ENCODE results near the gene PRF1. TPM values are rescaled to one million over a fixed set of nuclear protein-coding genes. Genes with fewer than 3 reads are reported as not detected.
"Not testable (repeated sequence)": the region's sequence is repeated elsewhere in the genome, so short reads cannot be mapped to it uniquely, and the experiment has no call there.

Gene PRF1
- polyA plus RNA-seq, 3 donors = 0.41 to 0.85 (median 0.42) TPM

DNA sequence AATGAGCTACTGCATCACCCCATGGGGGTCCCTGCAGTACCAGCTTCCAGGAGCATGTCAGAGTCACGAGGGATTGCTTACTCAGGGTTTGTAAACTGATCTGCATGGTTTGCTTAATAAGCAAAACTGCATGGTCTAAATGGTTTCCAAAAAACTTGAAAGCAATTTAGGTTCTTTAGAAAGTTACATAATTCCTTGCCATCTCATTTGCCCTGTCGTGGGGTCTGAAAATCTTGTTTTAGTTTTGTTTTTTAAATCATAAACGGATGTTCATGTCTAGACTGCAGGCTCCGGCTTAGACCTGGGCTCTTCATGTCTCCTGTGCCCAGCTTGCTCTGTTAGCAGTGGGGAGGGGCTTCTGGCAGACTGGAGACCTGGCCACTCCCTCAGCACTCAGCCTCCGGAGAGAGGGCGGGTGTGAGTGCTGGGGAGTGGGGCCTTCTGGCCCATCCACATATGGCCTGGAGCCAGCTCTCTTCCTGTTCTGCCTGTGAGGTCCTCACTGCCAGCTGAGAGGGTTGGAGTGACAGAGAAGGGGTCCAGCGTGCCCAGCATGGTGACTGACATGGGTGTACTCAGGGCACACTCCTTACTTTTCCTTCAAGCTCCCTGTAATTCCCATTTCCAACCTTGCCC is 17.5 kb downstream of the PRF1 start:
- peak in 9 of 11 donors; percentile 38 to 70 (median 60) for DNase-seq (ENCODE audit: extremely low read depth in 1 of 11, low read depth in 9 of 11, low spot score in 4 of 11)

DNA sequence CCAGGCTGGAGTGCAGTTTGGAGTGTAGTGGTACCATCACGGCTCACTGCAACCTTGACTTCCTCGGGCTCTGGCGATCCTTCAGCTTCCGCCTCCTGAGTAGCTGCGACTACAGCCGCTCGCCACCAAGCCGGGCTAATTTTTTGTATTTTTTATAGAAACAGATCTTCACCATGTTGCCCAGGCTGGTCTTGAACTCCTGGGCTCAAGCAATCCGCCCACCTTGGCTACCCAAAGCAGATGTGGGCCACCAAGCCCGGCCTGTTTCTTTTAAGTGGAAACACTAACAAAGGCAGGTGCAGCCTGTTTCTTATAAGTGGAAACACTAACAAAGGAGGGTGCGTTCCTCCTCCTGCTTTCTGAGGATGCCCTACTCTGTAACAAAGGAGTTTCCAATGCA is 18.2 kb downstream of the PRF1 start:
- no peak for DNase-seq (ENCODE audit: extremely low read depth in 1 of 11, low read depth in 9 of 11, low spot score in 4 of 11)

DNA sequence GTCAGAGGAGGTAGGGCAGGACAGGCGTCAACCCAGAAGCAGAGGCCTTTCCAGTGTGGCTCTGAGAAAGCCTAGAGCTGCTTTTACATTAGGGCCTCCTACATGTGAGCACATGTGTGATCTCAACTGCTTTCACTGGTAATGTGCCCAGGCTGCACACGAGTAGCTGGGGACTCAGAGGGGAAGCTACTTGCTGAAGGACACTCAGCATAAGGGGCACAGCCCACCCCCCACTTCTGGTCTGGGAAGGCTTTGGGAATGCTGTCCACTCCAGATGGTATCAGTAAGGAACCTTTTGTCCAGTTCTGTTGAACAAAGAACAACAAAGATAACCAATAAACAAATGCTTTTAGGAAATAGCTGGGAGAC is 18.9 kb downstream of the PRF1 start:
- DNase-seq (ENCODE audit: extremely low read depth in 1 of 11, low read depth in 9 of 11, low spot score in 4 of 11) = peak in 1 of 11 donors; percentile 36

DNA sequence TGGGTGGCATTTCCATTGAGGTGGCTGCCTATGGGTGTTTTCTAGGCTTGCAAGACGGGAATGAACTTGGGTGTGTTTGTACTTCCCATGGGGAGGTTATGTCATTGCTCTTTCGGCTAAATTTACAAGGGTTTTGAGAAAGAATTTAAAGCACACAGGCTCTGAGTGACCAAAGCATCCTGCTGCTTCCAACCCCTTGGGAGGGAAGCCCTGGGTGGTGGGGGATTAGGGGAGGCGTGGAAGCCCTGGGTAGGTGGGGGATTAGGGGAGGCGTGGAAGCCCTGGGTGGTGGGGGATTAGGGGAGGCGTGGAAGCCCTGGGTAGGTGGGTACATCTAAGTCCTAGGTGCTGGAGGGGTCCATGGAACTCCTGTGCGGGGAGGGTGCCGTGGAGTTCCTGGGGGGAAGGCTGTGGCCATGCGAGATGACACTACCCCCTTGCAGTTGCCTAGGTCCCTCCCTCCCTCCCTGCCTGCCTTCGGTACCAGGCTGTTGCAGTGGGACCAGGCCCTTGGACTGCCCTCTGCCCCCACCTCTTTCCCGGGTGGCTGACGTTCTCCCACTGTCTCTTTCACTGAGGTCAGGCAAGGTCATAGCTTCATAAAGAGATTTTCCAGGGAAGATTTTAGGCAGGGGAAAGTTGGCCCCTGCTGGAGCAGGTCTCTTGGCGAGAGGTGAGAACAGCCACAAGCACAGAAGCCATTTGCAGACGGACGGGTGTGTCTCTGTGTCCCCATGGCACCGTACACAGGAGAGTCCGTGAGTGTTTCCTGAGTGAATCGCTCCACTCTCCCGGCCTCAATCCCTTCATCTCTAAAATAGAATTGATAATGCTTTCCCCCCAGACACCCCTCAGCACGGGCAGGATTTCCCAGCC is 19.5 kb downstream of the PRF1 start:
- no peak for DNase-seq (ENCODE audit: extremely low read depth in 1 of 11, low read depth in 9 of 11, low spot score in 4 of 11)

DNA sequence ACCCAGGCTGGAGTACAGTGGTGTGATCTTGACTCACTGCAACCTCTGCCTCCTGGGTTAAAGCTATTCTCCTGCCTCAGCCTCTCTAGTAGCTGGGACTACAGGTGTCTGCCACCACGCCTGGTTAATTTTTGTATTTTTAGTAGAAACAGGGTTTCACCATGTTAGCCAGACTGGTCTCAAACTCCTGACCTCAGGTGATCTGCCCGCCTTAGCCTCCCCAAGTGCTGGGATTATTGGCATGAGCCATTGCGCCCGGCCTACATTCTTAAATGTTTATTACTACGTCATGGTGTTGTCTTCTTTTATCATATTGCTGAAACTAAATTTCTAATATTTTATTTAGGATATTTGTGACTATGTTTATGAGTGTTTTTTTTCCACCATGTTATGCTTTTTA is 21.4 kb downstream of the PRF1 start:
- DNase-seq (ENCODE audit: extremely low read depth in 1 of 11, low read depth in 9 of 11, low spot score in 4 of 11) = not testable (repeated sequence)

DNA sequence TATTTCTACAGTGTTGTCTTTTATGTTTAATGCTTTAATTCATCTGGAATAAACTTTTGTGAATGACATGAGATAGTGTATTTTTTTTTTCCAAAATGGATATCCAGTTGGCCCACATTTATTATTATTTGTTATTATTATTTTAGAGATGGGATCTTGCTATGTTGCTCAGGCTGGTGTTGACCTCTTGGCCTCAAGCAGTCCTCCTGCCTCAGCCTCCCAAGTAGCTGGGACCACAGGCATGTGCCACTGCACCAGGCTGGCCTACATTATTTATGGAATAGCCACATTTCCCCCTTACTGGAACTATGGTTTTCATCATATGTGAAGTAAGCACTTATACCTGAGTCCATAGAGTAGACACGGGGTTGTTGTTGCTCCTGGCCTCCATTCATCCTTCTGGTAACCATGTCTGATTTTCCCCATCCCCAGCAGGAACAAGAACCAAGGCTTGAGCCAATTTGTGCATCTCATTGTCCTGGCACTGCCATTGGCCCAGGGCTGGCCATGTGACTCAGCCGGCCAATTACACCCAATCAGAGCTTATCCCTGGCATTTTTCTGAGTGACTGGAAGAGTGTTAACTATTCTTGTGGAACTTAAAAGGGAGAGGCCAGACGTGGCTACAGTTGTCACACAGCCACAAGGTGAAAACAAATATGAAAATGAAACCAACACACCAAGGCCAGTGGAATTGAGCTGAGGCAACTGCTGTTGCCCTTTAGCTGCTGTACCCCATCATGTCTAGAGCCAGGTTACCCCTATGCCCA is 23.1 kb downstream of the PRF1 start:
- no peak for DNase-seq (ENCODE audit: extremely low read depth in 1 of 11, low read depth in 9 of 11, low spot score in 4 of 11)

DNA sequence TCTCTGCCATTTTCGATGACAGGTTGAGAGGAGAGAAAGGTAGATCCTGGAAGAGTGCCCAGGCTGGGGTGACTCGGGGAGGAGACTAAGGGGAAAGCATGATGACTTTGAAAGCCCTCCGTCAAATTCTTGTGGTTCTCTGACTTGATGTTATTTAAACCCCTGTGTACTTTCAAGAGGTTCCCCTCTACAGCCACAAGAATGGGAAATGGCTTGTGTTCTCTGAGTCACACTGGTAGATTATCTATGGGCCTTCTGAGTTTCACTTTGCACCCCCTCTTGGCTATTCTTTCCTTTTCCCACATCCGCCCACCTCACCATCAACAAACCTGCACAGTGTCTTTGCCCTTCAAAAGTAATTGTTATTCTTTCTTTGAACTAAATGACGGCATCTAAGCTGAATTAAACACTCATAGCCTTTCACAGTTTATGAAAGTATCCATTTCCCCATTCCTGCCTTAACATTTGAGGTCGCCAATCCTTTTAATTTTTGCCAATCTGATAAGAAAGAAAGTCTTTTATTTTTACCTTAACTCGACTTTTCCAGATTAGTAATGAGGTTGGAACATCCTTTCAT is 24.1 kb downstream of the PRF1 start:
- no peak for DNase-seq (ENCODE audit: extremely low read depth in 1 of 11, low read depth in 9 of 11, low spot score in 4 of 11)

DNA sequence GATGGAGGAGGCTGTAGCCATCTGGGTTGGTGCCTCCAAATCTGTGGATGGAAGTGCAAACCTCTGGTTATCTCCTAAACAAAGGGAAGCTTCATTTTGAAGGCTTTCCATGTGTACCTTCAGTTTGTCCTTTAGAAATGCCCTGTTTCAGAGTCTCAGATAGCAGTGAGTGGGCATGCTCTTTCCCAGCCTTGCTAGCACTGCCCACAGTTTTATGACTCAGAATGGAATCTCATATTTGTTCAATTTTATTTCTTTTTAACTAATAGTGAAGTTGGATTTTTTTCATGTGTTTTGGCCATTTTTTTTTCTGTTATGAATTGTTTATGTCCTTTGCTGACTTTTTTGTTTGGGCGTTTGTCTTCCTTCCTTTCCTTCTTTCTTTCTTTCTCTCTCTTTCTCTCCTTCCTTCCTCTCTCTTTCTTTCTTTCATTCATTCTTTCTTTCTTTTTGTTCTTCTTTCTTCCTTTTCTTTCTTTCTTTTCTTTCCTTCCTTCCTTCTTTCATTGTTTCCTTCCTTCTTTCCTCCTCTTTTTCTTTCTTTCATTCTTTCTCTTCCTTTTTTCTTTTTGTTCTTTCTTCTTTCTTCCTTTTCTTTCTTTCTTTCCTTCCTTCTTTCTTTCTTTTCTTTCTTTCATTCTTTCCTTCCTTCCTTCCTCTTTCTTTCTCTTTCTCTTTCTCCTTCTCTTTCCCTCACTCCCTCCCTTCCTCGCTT is 25.6 kb downstream of the PRF1 start:
- DNase-seq (ENCODE audit: extremely low read depth in 1 of 11, low read depth in 9 of 11, low spot score in 4 of 11) = no peak

DNA sequence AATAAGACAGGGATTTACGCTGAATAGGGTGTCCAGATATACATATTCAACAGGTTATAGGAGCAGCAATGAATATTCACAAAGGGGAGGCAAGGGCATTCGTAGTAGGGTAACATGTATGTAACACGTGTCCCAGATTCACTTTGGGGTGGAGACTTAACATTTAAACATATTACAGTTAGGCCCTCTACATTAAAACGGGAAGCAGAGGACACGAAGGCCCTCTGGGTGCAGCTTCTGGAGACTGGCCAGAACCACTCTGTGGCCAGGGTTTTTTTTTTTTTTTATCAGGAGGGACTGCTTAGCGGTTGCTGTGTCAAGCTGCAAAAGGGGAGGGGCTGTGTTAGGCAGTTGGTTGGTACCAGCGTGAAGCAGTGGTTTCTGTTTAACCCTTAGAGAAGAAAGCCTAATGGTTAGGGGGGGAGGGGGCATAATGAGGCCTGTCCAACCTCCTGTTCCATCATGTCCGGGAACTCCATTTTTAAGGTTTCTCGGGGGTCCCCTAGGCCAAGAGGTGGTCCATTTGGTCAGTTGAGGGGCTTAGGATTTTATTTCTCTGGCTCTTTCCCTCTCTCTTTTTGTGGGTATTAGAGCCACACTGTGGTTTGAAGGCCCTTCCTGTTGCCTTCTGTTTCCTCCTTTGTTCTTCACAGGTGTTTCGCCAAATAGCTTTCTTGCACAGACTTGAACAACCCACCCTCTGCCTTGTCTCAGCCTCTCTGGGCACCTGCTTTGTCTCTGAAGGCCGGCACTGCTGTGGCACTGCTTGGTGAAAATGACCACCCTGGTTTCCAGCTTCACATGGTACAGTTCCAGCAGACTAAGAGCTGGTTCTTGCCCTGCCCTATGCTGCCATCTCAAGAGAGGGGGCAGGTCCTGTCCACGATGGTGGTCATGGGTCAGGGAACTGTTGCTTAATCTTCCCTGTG is 26.4 kb downstream of the PRF1 start:
- DNase-seq (ENCODE audit: extremely low read depth in 1 of 11, low read depth in 9 of 11, low spot score in 4 of 11) = no peak

DNA sequence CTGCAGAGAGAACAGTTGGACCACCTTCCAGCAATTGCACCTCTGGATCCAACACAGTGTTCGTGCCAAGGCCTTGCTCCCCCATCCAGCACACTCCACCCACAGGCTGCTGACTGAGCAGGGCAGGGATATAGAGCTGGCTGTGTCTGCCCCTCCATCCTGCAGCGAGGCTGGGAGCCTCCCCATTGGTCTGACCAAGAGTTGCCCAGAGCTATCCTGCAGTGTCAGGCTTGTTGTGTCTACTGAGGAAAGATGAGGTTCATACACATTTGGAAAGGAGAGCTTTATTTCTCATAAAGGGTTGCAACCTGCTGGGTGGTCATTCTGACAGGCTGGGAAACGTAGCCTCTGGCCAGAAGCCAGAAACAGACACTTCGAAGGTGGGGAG is 27.1 kb downstream of the PRF1 start:
- DNase-seq (ENCODE audit: extremely low read depth in 1 of 11, low read depth in 9 of 11, low spot score in 4 of 11) = no peak

DNA sequence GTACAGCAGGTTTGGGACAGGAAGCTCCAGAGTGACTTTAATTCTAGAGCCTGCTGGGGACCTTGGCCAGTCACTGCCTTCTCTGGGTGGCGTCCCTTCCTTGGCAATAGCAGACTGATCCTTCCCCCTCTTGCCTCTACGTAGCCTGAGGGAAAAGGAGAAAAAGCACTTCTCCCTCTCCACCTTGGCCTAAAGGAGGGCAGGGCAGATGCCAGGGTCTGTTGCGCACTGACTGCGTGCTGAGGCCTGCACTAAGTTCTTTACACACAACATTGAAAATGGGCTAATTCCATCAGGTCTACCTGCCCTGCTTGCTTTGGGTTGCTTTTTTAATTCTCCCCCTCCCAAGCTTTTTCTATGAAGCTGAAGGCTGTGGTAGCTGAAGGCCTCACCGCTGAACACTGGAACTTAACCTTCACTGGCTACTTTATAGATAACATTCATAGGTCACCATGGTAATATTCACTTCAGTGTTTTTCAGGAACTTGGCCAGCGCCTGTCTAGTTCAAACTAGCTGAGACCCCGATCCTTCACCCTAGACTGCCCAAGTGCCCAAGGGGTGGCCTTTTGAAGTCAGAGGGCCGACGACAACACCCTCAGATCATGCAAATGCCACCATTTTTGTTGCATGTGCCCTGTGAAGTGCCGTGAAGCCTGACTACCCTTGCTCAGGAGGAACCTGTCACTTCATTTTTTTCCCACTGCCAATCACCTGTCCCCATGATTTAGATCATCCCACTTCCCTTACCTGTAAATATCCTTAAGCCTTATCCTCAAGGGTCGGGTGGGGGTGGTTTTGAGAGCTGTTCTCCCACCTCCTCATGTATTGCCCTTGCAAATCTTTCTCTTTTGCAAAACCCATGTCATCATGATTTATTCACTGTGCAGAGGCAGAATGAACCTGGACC is 28.7 kb downstream of the PRF1 start:
- no peak for DNase-seq (ENCODE audit: extremely low read depth in 1 of 11, low read depth in 9 of 11, low spot score in 4 of 11)

DNA sequence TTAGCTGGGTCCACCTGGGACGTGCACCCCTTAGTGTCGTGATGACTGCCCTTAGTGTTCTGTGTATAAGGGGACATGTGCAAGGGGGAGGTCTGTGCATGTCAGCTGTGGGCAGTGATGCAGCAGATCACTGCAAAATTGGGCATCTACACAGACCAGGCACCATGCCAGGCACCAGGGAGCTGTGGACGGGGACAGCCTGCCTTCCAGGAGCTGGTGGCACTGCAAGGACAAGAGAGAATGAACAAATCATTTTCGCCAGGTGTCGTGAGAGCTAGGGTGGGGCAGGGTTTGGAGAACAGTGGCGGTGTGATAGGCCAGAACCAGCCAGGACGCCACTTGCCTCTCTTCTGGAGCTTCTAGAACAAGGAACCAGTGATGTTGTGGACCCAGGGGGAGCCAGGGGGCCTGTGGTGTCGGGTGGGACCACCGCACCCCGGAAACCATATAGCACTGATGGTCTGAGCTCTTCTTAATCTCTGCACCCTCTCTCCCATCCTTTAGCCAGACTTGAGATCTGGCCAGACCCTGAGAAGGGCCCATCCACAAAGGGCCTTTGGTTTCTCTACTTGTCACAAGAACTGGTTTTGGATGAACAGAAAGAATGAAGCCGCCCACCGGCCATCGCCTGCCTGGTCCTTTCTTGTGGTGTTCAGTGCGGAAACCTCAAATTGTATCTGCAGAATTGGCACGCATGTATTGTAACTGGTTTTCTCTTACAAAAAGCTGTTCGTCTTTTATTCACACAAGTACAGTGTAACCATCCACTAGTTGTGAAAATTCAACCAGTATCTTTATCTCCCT is 30.7 kb downstream of the PRF1 start:
- DNase-seq (ENCODE audit: extremely low read depth in 1 of 11, low read depth in 9 of 11, low spot score in 4 of 11) = no peak

DNA sequence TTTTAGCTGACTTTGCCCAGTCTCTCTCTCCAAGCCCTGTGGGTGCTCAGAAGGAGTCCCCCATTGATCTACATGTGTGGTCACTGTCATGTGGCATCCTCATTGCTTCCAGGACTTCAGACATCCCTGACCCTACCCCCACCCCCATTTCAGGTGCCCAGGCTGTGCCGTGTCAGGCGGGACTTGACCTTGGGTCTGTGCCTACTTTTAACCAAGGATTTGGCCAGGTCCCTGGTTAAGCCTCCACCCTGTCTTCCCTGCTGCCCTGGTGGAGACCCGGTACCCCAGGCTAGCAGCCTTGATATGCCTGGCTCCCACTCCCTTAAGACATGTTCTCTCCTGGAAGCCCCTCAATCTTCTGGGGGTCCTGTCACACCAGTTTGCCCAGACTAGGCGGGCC is 31.3 kb downstream of the PRF1 start:
- no peak for DNase-seq (ENCODE audit: extremely low read depth in 1 of 11, low read depth in 9 of 11, low spot score in 4 of 11)

DNA sequence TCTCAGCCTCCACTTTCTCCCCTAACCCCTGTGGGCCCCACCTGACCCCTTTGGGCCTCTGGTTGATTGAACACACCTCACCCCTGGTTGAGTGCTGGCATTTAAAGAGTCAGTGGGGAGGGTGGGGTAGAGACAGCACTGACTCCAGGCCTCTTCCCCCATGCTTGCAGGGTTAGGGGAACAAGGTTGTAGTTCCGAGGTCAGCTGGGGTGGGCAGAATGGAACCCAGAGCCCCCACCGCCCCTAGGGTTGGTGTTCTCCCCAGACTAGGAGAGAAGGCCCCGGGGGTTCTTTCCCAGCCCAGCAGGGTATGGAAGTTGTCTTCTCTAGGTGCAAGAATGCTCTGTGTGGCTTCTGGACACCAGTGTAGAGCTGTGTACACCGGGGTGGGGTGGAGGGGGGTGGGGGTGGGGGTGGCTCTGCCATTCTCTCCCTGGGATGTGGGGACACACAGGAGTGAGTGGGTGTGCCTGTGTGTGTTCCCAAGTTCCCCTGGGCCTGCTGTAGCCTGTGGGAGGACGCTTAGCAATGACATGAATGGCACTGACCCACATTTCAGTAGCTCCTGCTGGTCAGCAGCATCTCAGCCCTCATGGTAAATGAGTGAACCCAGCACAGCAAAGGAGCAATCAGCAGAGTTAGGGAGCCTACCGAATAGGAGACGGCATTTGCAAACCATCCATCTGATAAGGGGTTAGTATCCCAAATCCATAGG is 33.6 kb downstream of the PRF1 start:
- DNase-seq (ENCODE audit: extremely low read depth in 1 of 11, low read depth in 9 of 11, low spot score in 4 of 11) = no peak

DNA sequence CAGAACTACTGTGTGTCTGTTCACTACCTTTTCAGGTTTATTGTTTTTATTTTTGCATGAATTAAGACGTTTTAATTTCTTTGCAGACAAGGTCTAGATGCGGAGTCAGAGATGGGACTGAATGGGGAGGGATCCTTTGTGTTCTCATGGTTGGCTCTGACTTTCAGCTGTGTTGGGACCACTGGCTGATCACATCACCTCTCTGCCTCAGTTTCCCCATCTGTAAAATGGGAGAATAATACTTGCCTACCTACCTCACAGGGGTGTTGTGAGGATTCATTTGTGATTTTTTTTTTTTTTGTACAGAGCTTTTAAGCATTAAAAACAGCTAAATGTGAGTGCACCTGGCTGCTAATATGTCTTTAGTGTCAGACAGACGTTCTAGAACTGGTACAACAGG is 34.4 kb downstream of the PRF1 start:
- no peak for DNase-seq (ENCODE audit: extremely low read depth in 1 of 11, low read depth in 9 of 11, low spot score in 4 of 11)

DNA sequence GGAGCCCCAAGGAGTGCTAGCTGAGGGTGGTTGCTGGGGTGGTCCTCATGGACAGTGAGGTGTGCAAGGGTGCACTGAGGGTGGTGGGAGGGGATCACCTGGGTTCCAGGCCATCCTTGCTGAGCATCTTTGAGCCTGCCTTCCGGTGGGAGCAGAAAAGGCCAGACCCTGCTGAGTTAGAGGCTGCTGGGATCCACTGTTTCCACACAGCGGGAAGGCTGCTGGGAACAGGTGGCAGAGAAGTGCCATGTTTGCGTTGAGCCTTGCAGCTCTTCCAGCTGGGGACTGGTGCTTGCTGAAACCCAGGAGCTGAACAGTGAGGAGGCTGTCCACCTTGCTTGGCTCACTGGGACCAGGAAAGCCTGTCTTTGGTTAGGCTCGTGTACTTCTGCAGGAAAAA is 34.9 kb downstream of the PRF1 start:
- no peak for DNase-seq (ENCODE audit: extremely low read depth in 1 of 11, low read depth in 9 of 11, low spot score in 4 of 11)
